Prostate gland (tissue), 2 donors: ENCODE measurements around the gene STAMBP. TPM values are rescaled to one million over a fixed set of nuclear protein-coding genes. Genes with fewer than 3 reads are reported as not detected.
"Not testable (repeated sequence)": the region's sequence is repeated elsewhere in the genome, so short reads cannot be mapped to it uniquely, and the experiment has no call there.

Experiments used
- DNase-seq: peaks from one replicate; pipeline ENCODE4 v3.0.0-alpha.2; 2019; ENCODE audit warnings: low spot score
- H3K27ac ChIP-seq, 2 donors: fragments of 200-600 bp; sonication (generic); 2 replicates each; pipeline ENCODE4 v1.5.1; 2017 to 2019
- H3K27me3 ChIP-seq: fragments of 200-600 bp; sonication (generic); replicated peaks from 2 replicates; pipeline ENCODE4 v1.5.1; 2019; ENCODE audit not compliant: insufficient read depth
- H3K36me3 ChIP-seq, 2 donors: fragments of 200-600 bp; sonication (generic); 1 replicate in 1 of 2; 2 replicates in 1 of 2; pipeline versions ENCODE4 v1.5.1 to v1.8.1; 2017 to 2019
- H3K4me1 ChIP-seq: fragments of 200-600 bp; sonication (generic); replicated peaks from 2 replicates; pipeline ENCODE4 v1.5.1; 2019
- H3K4me3 ChIP-seq, 2 donors: fragments of 200-600 bp; sonication (generic); 2 replicates each; pipeline ENCODE4 v1.5.1; 2017 to 2019
- H3K9me3 ChIP-seq: fragments of 200-600 bp; sonication (generic); 2 replicates; pipeline ENCODE4 v1.5.1; 2017
- CTCF ChIP-seq, 4 experiments: fragments of 200-600 bp in 2 of 4; fragments of 450-650 bp in 2 of 4; sonication (generic) in 2 of 4; IDR thresholded peaks; 1 replicate in 3 of 4; 2 replicates in 1 of 4; pipeline ENCODE4 v1.5.1; 2016 to 2019; ENCODE audit warnings: antibody characterized with exemption in 4 of 4, mild to moderate bottlenecking in 2 of 4, moderate library complexity in 2 of 4
- POLR2A ChIP-seq: fragments of 450-650 bp; IDR thresholded peaks from one replicate; pipeline ENCODE4 v1.6.1; 2016; ENCODE audit warnings: antibody characterized with exemption, mild to moderate bottlenecking
- POLR2AphosphoS5 ChIP-seq: sonication (generic); formaldehyde crosslinking; IDR thresholded peaks from one replicate; pipeline ENCODE4 v1.6.1; 2017; ENCODE audit warnings: antibody characterized with exemption
- WGBS: methylation state at CpG from one replicate; pipeline ENCODE4 v1.1.5; 2018; 5-methylcytosine and 5-hydroxymethylcytosine counted together
- intact Hi-C: fragments of 100-400 bp; cut with DNase I; formaldehyde crosslinking; loops from one replicate; pipeline ENCODE4 v1.14.2; 2022
- total RNA-seq, 2 donors: library from RNA; depleted of rRNA; stranded (reverse); fragments of >200 nt; gene quantifications; one replicate each; pipeline ENCODE4 v1.1.0, GENCODE V29; 2016

The STAMBP gene
- total RNA-seq, 2 donors from 2014 or later, result 45.9 to 56.6 TPM

- Histone ChIP-seq H3K4me3 (peak overlapping the region in 1 of 2 donors; percentile 7), H3K36me3 (no peaks in the 10 kb centered on the region), H3K27me3 (no peaks in the 10 kb centered on the region), H3K4me1 (no peaks in the 10 kb centered on the region), H3K27ac (no peak overlapping the region), H3K9me3 (no peaks in the 10 kb centered on the region)
- no peak for DNase-seq
- TF ChIP-seq POLR2AphosphoS5, result no peak
- TF ChIP-seq POLR2A, result no peak
- no peak for TF ChIP-seq CTCF (IDR thresholded peaks at IDR 0.05)
- WGBS, result 53% methylated on average over 8 of the region's 8 CpGs
- intact Hi-C loops, result no loop called here
Measured at GRCh38 chr2:73899801-73900336, 71.1 kb downstream of the STAMBP start.

DNA sequence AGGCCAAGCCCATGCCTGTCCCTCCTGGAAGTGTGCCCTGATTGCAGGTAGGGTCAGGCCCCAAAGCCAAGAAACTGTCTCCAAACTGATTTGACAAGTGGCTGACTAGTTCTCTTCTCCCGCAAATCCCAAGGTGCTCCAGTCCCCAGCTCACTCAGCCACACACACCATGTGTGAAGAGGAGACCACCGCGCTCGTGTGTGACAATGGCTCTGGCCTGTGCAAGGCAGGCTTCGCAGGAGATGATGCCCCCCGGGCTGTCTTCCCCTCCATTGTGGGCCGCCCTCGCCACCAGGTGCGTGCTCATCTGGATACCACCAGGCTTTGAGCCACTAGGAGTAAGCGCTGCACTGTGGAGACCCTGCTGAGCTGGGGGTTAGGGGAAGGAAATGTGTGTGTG, 72.4 kb downstream of the STAMBP start:
- Histone ChIP-seq H3K9me3 (no peaks in the 10 kb centered on the region), H3K4me3 (no peak overlapping the region), H3K4me1 (no peaks in the 10 kb centered on the region), H3K27me3 (no peaks in the 10 kb centered on the region), H3K27ac (no peak overlapping the region), H3K36me3 (no peaks in the 10 kb centered on the region)
- WGBS, result 89% methylated on average over 9 of the region's 10 CpGs
- TF ChIP-seq POLR2A (no peak), CTCF (IDR thresholded peaks at IDR 0.05) (no peak), POLR2AphosphoS5 (no peak)
- no peak for DNase-seq
- intact Hi-C loops, result no loop called here

GRCh38 chr2:73902284-73902683, 73.5 kb downstream of the STAMBP start:
- WGBS, result 62% methylated on average over 4 of the region's 4 CpGs
- Histone ChIP-seq H3K36me3 (no peaks in the 10 kb centered on the region), H3K9me3 (no peaks in the 10 kb centered on the region), H3K27me3 (no peaks in the 10 kb centered on the region), H3K4me1 (no peaks in the 10 kb centered on the region), H3K4me3 (no peak overlapping the region), H3K27ac (no peak overlapping the region)
- TF ChIP-seq CTCF (IDR thresholded peaks at IDR 0.05) (no peak), POLR2AphosphoS5 (peak; percentile 2), POLR2A (no peak)
- no peak for DNase-seq
- intact Hi-C loops, result no loop called here

- Histone ChIP-seq H3K27me3 (no peaks in the 10 kb centered on the region), H3K4me1 (no peaks in the 10 kb centered on the region), H3K9me3 (no peaks in the 10 kb centered on the region), H3K36me3 (no peaks in the 10 kb centered on the region), H3K27ac (no peak overlapping the region), H3K4me3 (no peak overlapping the region)
- TF ChIP-seq CTCF (IDR thresholded peaks at IDR 0.05) (no peak), POLR2AphosphoS5 (no peak), POLR2A (no peak)
- no peak for DNase-seq
- 75% methylated on average over 4 of the region's 4 CpGs for WGBS
- intact Hi-C loops, result no loop called here
Measured at GRCh38 chr2:73903313-73903712, 74.6 kb downstream of the STAMBP start.

- H3K4me3 ChIP-seq, intact Hi-C loops, H3K9me3 ChIP-seq, H3K4me1 ChIP-seq, DNase-seq, H3K36me3 ChIP-seq, H3K27me3 ChIP-seq, H3K27ac ChIP-seq: not testable (repeated sequence)
- 75% methylated on average over 5 of the region's 5 CpGs for WGBS
Measured at GRCh38 chr2:73903949-73904613, 75.3 kb downstream of the STAMBP start.
